ENCODE data around the gene UGT1A8.

DNA sequence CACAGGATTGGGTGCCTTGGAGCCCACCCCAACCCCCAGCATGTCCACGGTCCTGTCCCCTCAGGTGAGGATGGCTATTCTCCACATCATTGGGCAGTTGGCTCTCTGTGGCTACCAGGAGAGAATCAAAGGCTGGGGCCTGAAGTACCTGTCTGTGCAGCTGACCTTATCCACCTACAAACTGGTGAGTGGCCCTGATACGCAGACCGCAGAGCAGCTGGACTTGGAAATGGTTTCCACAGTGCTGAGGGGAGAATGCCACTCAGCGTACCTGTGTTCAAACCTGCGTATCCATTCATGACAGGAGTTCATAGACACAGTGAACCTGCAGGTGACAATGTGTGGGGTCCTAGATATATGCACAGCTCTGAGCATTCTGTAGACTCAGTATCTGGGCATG lies 182.3 kb downstream of the UGT1A8 start:
- TF ChIP-seq, protein P1, sequence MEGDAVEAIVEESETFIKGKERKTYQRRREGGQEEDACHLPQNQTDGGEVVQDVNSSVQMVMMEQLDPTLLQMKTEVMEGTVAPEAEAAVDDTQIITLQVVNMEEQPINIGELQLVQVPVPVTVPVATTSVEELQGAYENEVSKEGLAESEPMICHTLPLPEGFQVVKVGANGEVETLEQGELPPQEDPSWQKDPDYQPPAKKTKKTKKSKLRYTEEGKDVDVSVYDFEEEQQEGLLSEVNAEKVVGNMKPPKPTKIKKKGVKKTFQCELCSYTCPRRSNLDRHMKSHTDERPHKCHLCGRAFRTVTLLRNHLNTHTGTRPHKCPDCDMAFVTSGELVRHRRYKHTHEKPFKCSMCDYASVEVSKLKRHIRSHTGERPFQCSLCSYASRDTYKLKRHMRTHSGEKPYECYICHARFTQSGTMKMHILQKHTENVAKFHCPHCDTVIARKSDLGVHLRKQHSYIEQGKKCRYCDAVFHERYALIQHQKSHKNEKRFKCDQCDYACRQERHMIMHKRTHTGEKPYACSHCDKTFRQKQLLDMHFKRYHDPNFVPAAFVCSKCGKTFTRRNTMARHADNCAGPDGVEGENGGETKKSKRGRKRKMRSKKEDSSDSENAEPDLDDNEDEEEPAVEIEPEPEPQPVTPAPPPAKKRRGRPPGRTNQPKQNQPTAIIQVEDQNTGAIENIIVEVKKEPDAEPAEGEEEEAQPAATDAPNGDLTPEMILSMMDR (conservative IDR thresholded peaks at IDR 0.05): no peak
- no peak for TF ChIP-seq EZH2 (IDR thresholded peaks at IDR 0.05; ENCODE audit: low read depth)
